Prostate gland (tissue), 2 donors: ENCODE data around the gene PDHB. TPM values are rescaled to one million over a fixed set of nuclear protein-coding genes. Genes with fewer than 3 reads are reported as not detected.

Source experiments
- DNase-seq: peaks from one replicate; pipeline ENCODE4 v3.0.0-alpha.2; 2019; ENCODE audit warnings: low spot score
- H3K27ac ChIP-seq, 2 donors: fragments of 200-600 bp; sonication (generic); 2 replicates each; pipeline ENCODE4 v1.5.1; 2017 to 2019
- H3K27me3 ChIP-seq: fragments of 200-600 bp; sonication (generic); replicated peaks from 2 replicates; pipeline ENCODE4 v1.5.1; 2019; ENCODE audit not compliant: insufficient read depth
- H3K36me3 ChIP-seq, 2 donors: fragments of 200-600 bp; sonication (generic); 1 replicate in 1 of 2; 2 replicates in 1 of 2; pipeline versions ENCODE4 v1.5.1 to v1.8.1; 2017 to 2019
- H3K4me1 ChIP-seq: fragments of 200-600 bp; sonication (generic); replicated peaks from 2 replicates; pipeline ENCODE4 v1.5.1; 2019
- H3K4me3 ChIP-seq, 2 donors: fragments of 200-600 bp; sonication (generic); 2 replicates each; pipeline ENCODE4 v1.5.1; 2017 to 2019
- H3K9me3 ChIP-seq: fragments of 200-600 bp; sonication (generic); 2 replicates; pipeline ENCODE4 v1.5.1; 2017
- CTCF ChIP-seq, 4 experiments: fragments of 200-600 bp in 2 of 4; fragments of 450-650 bp in 2 of 4; sonication (generic) in 2 of 4; IDR thresholded peaks; 1 replicate in 3 of 4; 2 replicates in 1 of 4; pipeline ENCODE4 v1.5.1; 2016 to 2019; ENCODE audit warnings: antibody characterized with exemption in 4 of 4, mild to moderate bottlenecking in 2 of 4, moderate library complexity in 2 of 4
- POLR2A ChIP-seq: fragments of 450-650 bp; IDR thresholded peaks from one replicate; pipeline ENCODE4 v1.6.1; 2016; ENCODE audit warnings: antibody characterized with exemption, mild to moderate bottlenecking
- POLR2AphosphoS5 ChIP-seq: sonication (generic); formaldehyde crosslinking; IDR thresholded peaks from one replicate; pipeline ENCODE4 v1.6.1; 2017; ENCODE audit warnings: antibody characterized with exemption
- WGBS: methylation state at CpG from one replicate; pipeline ENCODE4 v1.1.5; 2018; 5-methylcytosine and 5-hydroxymethylcytosine counted together
- intact Hi-C: fragments of 100-400 bp; cut with DNase I; formaldehyde crosslinking; loops from one replicate; pipeline ENCODE4 v1.14.2; 2022
- total RNA-seq, 2 donors: library from RNA; depleted of rRNA; stranded (reverse); fragments of >200 nt; gene quantifications; one replicate each; pipeline ENCODE4 v1.1.0, GENCODE V29; 2016

PDHB gene
- total RNA-seq, 2 donors from 2014 or later, result 69.6 to 129 TPM

GRCh38 chr3:58384381-58385090 lies 49.1 kb downstream of the PDHB start:
- Histone ChIP-seq H3K9me3 (no peaks in the 10 kb centered on the region), H3K27me3 (no peaks in the 10 kb centered on the region), H3K36me3 (no peaks in the 10 kb centered on the region), H3K4me3 (no peak overlapping the region), H3K4me1 (peaks cover 5% of the 10 kb centered on the region), H3K27ac (no peak overlapping the region)
- WGBS, result 66% methylated on average over 3 of the region's 3 CpGs
- intact Hi-C loops, result no loop called here
- no peak for DNase-seq
- no peak for TF ChIP-seq POLR2A

GRCh38 chr3:58383904-58384303 lies 49.7 kb downstream of the PDHB start:
- Histone ChIP-seq H3K36me3 (no peaks in the 10 kb centered on the region), H3K4me1 (peaks cover 5% of the 10 kb centered on the region), H3K4me3 (no peak overlapping the region), H3K27ac (no peak overlapping the region), H3K9me3 (no peaks in the 10 kb centered on the region), H3K27me3 (no peaks in the 10 kb centered on the region)
- intact Hi-C loops, result no loop called here
- DNase-seq, result peak; percentile 27
- 53% methylated on average over 4 of the region's 4 CpGs for WGBS
- TF ChIP-seq CTCF (IDR thresholded peaks at IDR 0.05) (no peak), POLR2AphosphoS5 (no peak), POLR2A (no peak)

GRCh38 chr3:58383476-58383875 lies 50.2 kb downstream of the PDHB start:
- TF ChIP-seq POLR2A, result no peak
- no peak for TF ChIP-seq CTCF (IDR thresholded peaks at IDR 0.05)
- TF ChIP-seq POLR2AphosphoS5, result no peak
- H3K36me3 ChIP-seq, result no peaks in the 10 kb centered on the region
- DNase-seq, result no peak
- H3K9me3 ChIP-seq, result no peaks in the 10 kb centered on the region
- WGBS, result 46% methylated on average over 2 of the region's 2 CpGs
- no peaks in the 10 kb centered on the region for H3K27me3 ChIP-seq
- intact Hi-C loops, result no loop called here
- H3K4me1 ChIP-seq, result peaks cover 4% of the 10 kb centered on the region
- no peak overlapping the region for H3K27ac ChIP-seq
- H3K4me3 ChIP-seq, result no peak overlapping the region

GRCh38 chr3:58379351-58380073 lies 54.1 kb downstream of the PDHB start:
- Histone ChIP-seq H3K4me1 (no peaks in the 10 kb centered on the region), H3K27me3 (no peaks in the 10 kb centered on the region), H3K36me3 (no peaks in the 10 kb centered on the region), H3K27ac (no peak overlapping the region), H3K4me3 (no peak overlapping the region), H3K9me3 (no peaks in the 10 kb centered on the region)
- no peak for DNase-seq
- TF ChIP-seq CTCF (IDR thresholded peaks at IDR 0.05) (no peak), POLR2A (no peak), POLR2AphosphoS5 (no peak)
- intact Hi-C loops, result no loop called here
- 84% methylated on average over 4 of the region's 4 CpGs for WGBS

- WGBS, result 96% methylated on average over 4 of the region's 4 CpGs
- Histone ChIP-seq H3K36me3 (no peaks in the 10 kb centered on the region), H3K4me3 (no peak overlapping the region), H3K27me3 (no peaks in the 10 kb centered on the region), H3K27ac (no peak overlapping the region), H3K4me1 (no peaks in the 10 kb centered on the region), H3K9me3 (no peaks in the 10 kb centered on the region)
- DNase-seq, result no peak
- TF ChIP-seq CTCF (IDR thresholded peaks at IDR 0.05), result no peak
- TF ChIP-seq POLR2AphosphoS5, result no peak
- no peak for TF ChIP-seq POLR2A
- intact Hi-C loops, result no loop called here
Observed at GRCh38 chr3:58377750-58378149, 55.9 kb downstream of the PDHB start.

Other genes starting within 250 kb of the PDHB start
- gene DNASE1L3, start 222.9 kb downstream of the PDHB start, total RNA-seq, result 1 to 10 TPM; 1.4 to 2.3 TPM
- 10 to 100 TPM; 13.2 to 16.9 TPM for gene ABHD6, start 196.0 kb downstream of the PDHB start, total RNA-seq
- gene RPP14, start 127.6 kb downstream of the PDHB start, total RNA-seq, result 10 to 100 TPM in 1 of 2 donors, 1 to 10 TPM in 1; 7.1 to 12.5 TPM
- gene HTD2, start 127.3 kb downstream of the PDHB start, total RNA-seq, result 10 to 100 TPM; 15.4 to 17.1 TPM
- 10 to 100 TPM; 19.6 to 21.8 TPM for gene PXK, start 100.9 kb downstream of the PDHB start, total RNA-seq
- 10 to 100 TPM in 1 of 2 donors, 1 to 10 TPM in 1; 7.2 to 14.9 TPM for gene KCTD6, start 58.3 kb upstream of the PDHB start, total RNA-seq
- 10 to 100 TPM; 19.7 to 42.5 TPM for gene ACOX2, start 103.4 kb upstream of the PDHB start, total RNA-seq
- gene FAM107A, start 143.6 kb upstream of the PDHB start, total RNA-seq, result 10 to 100 TPM; 54.5 to 80.2 TPM
- gene FAM3D, start 232.9 kb upstream of the PDHB start, total RNA-seq, result 10 to 100 TPM in 1 of 2 donors, 1 to 10 TPM in 1; 4.7 to 11.6 TPM